NT2/D1 (cell line): ENCODE measurements around the gene METTL24.

ENCODE experiments used
- DNase-seq: peaks from one replicate; pipeline ENCODE4 v3.0.0-alpha.2; 2011; ENCODE audit warnings: low read depth, low spot score
- H3K27me3 ChIP-seq: 2 replicates; pipeline ENCODE4 v1.6.0; 2011; ENCODE audit warnings: mild to moderate bottlenecking; ENCODE audit not compliant: insufficient read length, insufficient read depth
- H3K36me3 ChIP-seq: 2 replicates; pipeline ENCODE4 v1.6.1; 2011; ENCODE audit warnings: mild to moderate bottlenecking, low read length, mixed read lengths; ENCODE audit not compliant: insufficient read depth, insufficient read length
- H3K4me1 ChIP-seq: 2 replicates; pipeline ENCODE4 v1.5.1; 2011; ENCODE audit not compliant: insufficient read depth, insufficient read length
- H3K4me3 ChIP-seq: 2 replicates; pipeline ENCODE4 v1.5.1; 2011; ENCODE audit warnings: low read depth; ENCODE audit not compliant: insufficient read length
- H3K9ac ChIP-seq: 2 replicates; pipeline ENCODE4 v1.6.0; 2011; ENCODE audit warnings: low read depth; ENCODE audit not compliant: insufficient read length
- H3K9me3 ChIP-seq: 2 replicates; pipeline ENCODE4 v1.5.1; 2011; ENCODE audit warnings: mild to moderate bottlenecking, low read length; ENCODE audit not compliant: insufficient read depth
- SUZ12 ChIP-seq: IDR thresholded peaks from 2 replicates; pipeline ENCODE4 v1.6.1; 2011; ENCODE audit not compliant: insufficient read length, insufficient read depth; ENCODE audit errors: extremely low read depth
- YY1 ChIP-seq: IDR thresholded peaks from 2 replicates; pipeline ENCODE4 v1.6.1; 2011; ENCODE audit not compliant: insufficient read length, insufficient read depth
- ZNF274 ChIP-seq: IDR thresholded peaks from 2 replicates; pipeline ENCODE4 v1.6.1; 2011; ENCODE audit warnings: mild to moderate bottlenecking, low read depth, low read length

The METTL24 gene

DNA sequence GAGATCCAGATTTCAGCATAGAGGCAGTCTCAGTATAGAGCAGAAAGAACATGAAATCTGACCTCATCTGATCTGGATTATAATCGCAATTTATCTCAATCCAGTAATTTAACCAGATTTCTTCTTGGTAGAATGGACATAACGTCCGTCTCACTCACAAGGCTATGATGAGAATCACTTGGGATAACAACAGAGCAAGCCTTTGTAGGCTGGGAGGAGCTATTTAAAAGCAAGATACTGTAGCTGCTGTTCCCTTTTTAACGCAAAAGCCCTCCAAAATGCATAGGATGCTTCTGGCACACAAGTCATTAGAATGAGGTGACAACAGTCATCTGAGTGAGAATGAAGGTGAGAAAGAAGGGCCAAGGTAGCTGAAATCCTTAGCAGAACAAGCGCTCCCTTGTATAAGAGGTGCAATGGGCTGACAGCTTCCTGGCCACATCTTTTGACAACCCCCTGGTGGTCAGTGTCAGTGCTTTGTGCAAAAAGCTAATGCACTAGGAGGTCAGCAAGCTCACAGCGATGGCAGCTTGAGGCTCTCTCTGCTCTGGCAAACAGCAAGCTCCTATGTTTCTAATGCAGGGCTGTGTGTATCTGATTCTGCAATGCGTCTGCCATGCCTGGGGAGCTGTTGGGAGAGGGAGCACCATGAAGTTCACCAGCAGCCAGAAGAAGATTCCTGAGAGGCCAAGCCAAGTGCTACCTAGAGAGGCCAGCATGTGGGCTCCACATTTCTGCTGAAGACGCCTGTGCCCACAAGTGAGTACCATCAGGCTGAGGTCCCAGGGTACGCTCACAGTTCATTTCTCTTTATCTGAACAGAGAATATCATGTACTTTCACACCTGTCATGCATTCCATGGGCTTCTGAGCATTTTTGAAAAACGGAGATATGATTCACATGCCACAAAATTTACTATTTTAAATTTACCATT, 16.2 kb downstream of the METTL24 start:
- no peak for TF ChIP-seq YY1
- TF ChIP-seq ZNF274 = no peak
- TF ChIP-seq SUZ12 = no peak
- DNase-seq = no peak

DNA sequence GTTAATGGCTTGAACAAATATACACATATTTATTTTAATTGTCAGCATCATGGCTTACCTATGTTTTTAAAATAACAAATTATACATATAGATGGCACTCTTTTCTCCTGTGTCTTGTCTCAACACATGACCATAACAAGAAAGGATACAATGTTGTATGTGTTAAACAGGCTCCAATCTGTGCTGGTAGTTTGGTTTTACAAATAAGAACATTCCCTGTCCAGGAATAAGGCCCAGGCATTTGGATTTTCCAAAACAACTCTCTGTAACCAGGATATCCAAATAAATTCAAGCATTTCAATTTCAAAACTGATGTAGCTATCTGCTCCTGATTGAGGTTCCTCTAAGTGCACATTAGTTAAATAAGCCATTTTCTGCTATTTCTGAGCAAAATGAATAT, 17.1 kb downstream of the METTL24 start:
- Histone ChIP-seq H3K36me3 (no peaks in the 10 kb centered on the region), H3K9me3 (no peaks in the 10 kb centered on the region), H3K4me1 (no peaks in the 10 kb centered on the region), H3K9ac (no peak overlapping the region), H3K27me3 (no peaks in the 10 kb centered on the region), H3K4me3 (no peak overlapping the region)
- DNase-seq = no peak
- TF ChIP-seq YY1 (no peak), ZNF274 (no peak), SUZ12 (no peak)

More for the DNA sequence above, 16.2 kb downstream of the METTL24 start:
- no peaks in the 10 kb centered on the region for H3K36me3 ChIP-seq
- no peaks in the 10 kb centered on the region for H3K4me1 ChIP-seq
- no peaks in the 10 kb centered on the region for H3K9me3 ChIP-seq
- H3K27me3 ChIP-seq = no peaks in the 10 kb centered on the region
- H3K4me3 ChIP-seq = no peak overlapping the region
- H3K9ac ChIP-seq = no peak overlapping the region

DNA sequence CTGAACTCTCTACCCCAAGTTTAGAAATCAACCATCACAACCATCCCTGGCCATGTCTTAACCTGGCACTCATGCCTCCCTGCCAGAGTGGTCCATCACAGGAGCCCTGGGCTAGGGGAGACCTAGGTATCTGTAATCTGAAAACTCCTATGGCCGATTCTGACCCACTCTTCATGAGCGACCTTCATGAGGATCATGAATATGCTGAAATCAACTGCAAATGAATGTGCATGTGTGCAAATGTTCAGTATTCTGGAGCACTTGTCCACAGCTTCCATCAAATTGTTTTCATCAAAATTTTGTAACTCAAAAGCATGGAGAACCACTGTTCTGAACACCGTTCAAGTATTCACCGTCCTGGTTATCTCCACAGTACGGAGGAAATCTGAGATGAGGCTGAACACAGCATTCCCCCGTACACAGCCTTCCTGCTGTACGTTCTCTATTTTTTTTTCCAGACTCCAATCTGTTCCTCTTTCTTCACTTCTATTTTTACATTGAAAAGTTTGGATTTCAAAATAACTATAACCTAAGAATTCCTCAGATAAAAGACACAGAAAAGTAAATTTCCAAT, 17.7 kb downstream of the METTL24 start:
- no peak overlapping the region for H3K9ac ChIP-seq
- DNase-seq = no peak
- no peaks in the 10 kb centered on the region for H3K4me1 ChIP-seq
- no peaks in the 10 kb centered on the region for H3K27me3 ChIP-seq
- no peaks in the 10 kb centered on the region for H3K9me3 ChIP-seq
- TF ChIP-seq YY1 (no peak), ZNF274 (no peak), SUZ12 (no peak)
- H3K4me3 ChIP-seq = no peak overlapping the region
- no peaks in the 10 kb centered on the region for H3K36me3 ChIP-seq

DNA sequence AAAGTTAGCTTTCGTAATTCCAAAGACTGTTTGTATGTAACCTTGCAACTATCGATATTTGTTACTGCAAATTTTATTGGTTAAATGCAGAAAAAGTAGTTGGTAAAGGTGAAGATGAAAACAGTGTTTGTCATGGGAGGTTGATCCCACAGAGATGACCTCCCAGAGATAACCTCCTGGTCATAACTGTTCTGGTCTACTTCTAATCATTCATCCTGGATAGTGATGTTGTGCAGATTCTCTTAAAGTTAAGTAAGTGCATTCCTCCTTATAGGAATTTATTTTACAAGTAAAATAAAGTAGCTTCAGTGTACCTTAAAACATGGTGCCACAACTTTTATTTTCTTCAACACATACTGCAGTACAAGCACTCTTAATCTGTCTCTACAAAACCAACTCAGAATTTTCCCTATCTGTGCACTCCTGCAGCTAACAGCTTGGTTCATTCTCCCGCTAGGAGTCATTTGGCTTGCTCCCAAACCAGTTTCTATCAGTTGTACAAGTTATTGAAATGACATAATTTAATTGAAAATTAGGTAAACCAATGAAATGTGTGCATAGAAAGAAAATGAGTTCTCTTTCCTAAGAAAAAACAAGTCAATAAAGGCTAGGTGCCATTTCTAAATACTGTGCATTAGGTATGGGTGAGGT, 19.2 kb downstream of the METTL24 start:
- H3K36me3 ChIP-seq = no peaks in the 10 kb centered on the region
- H3K4me1 ChIP-seq = no peaks in the 10 kb centered on the region
- H3K9ac ChIP-seq = no peak overlapping the region
- H3K27me3 ChIP-seq = no peaks in the 10 kb centered on the region
- no peak for DNase-seq
- H3K4me3 ChIP-seq = no peak overlapping the region
- no peak for TF ChIP-seq ZNF274
- no peak for TF ChIP-seq SUZ12
- TF ChIP-seq YY1 = no peak
- H3K9me3 ChIP-seq = no peaks in the 10 kb centered on the region

DNA sequence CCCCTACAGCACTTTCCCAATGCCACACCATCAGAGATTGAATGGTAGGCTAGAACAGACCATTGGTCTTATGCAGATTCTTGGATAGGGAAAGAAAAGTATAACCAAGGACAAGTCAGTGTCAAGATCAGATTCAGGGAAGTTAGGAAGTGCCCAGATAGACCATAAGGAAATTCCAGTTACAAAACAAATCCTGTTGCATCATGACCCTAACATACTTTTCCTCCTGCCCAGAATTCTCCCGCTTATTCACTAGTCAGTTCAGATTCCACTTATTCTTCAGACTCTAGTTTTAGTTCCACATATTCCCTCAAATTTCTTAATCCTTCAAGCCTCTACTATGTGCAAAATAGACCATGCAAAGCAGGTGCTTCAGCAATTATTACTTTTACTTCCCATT, 20.7 kb downstream of the METTL24 start:
- no peak for TF ChIP-seq YY1
- TF ChIP-seq SUZ12 = no peak
- no peak for TF ChIP-seq ZNF274
- Histone ChIP-seq H3K9ac (no peak overlapping the region), H3K4me3 (no peak overlapping the region), H3K27me3 (no peaks in the 10 kb centered on the region), H3K4me1 (no peaks in the 10 kb centered on the region), H3K36me3 (no peaks in the 10 kb centered on the region), H3K9me3 (no peaks in the 10 kb centered on the region)
- DNase-seq = no peak

DNA sequence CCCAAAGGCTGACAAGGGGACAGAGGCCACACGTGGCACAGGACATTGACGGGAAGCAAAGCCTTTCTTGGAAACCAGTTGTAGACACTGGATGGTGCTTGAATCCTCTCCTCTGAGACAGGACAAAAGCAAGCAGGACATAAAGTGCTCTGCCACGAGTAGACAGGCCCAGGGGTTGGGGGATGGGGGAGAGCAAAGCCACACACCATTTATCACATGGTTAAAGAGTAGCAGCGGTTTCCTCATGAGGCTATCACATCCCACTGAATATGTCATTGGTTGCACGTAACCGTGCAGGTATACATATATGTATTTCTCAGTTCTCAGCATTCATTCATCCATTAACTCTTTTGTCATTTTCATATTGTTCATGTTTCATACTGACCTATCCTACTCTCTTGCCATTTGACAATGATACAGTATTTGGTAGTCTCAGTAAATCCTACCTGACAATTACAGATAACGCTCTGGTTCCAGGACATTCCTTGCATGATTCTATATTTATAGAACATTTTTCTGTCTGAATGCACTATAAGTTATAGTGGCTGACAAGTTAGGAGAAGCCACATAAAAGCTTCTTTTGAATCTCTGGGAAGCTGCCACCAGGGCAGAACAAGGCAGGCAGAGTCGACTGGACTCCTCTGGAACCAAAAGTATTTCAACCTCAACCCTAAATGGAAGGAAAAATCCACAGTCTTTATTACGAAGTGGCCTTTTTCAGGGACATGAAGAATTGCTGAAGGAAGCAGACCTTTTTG, 23.5 kb downstream of the METTL24 start:
- TF ChIP-seq YY1 = no peak
- no peak for TF ChIP-seq SUZ12
- TF ChIP-seq ZNF274 = no peak
- DNase-seq = no peak
- no peak overlapping the region for H3K4me3 ChIP-seq
- no peaks in the 10 kb centered on the region for H3K36me3 ChIP-seq
- no peak overlapping the region for H3K9ac ChIP-seq
- H3K9me3 ChIP-seq = no peaks in the 10 kb centered on the region
- H3K4me1 ChIP-seq = no peaks in the 10 kb centered on the region
- no peaks in the 10 kb centered on the region for H3K27me3 ChIP-seq

DNA sequence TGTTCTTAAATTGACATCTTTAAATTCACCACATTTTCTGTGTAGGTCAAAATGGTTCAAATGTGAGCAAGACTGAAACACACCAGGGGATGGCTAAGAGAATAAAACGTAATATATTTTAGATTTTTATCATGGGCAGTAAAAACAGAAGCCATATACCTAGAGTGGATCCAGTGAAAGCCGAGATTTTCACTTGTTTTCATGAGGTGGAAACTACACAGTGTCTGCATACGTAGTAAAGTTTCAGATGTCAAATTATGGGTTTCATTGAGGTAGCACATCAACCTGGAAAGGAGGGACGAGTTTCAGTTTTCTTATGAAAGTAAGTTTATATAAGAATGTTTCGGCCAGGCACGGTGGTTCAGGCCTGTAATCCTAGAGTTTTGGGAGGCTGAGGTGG, 25.9 kb downstream of the METTL24 start:
- TF ChIP-seq ZNF274 (no peak), SUZ12 (no peak), YY1 (no peak)
- H3K9me3 ChIP-seq = no peaks in the 10 kb centered on the region
- H3K36me3 ChIP-seq = no peaks in the 10 kb centered on the region
- no peaks in the 10 kb centered on the region for H3K4me1 ChIP-seq
- DNase-seq = no peak
- no peak overlapping the region for H3K4me3 ChIP-seq
- no peaks in the 10 kb centered on the region for H3K27me3 ChIP-seq
- H3K9ac ChIP-seq = no peak overlapping the region
